NB4 (cell line): ENCODE data around the gene CHST9.
"Not testable (repeated sequence)": the region's sequence is repeated elsewhere in the genome, so short reads cannot be mapped to it uniquely, and the experiment has no call there.

Experiments used
- POLR2A ChIP-seq: IDR thresholded peaks from 2 replicates; pipeline ENCODE4 v1.6.1; 2011; ENCODE audit warnings: mild to moderate bottlenecking; ENCODE audit not compliant: insufficient read length; ENCODE audit errors: extremely low read depth
- TF ChIP-seq, protein P1 (sequence below): IDR thresholded peaks from one replicate; pipeline ENCODE4 v1.5.1; 2012; ENCODE audit warnings: low read depth, low read length

DNA sequence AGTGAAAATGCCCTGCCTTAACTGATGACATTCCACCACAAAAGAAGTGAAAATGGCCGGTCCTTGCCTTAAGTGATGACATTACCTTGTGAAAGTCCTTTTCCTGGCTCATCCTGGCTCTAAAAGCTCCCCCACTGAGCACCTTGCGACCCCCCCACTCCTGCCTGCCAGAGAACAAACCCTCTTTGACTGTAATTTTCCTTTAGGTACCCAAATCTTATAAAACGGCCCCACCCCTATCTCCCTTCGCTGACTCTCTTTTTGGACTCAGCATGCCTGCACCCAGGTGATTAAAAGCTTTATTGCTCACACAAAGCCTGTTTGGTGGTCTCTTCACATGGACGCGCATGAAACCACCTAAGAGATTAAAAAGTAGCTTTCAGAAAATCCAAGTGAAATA is 47.2 kb upstream of the CHST9 start:
- TF ChIP-seq, protein P1, sequence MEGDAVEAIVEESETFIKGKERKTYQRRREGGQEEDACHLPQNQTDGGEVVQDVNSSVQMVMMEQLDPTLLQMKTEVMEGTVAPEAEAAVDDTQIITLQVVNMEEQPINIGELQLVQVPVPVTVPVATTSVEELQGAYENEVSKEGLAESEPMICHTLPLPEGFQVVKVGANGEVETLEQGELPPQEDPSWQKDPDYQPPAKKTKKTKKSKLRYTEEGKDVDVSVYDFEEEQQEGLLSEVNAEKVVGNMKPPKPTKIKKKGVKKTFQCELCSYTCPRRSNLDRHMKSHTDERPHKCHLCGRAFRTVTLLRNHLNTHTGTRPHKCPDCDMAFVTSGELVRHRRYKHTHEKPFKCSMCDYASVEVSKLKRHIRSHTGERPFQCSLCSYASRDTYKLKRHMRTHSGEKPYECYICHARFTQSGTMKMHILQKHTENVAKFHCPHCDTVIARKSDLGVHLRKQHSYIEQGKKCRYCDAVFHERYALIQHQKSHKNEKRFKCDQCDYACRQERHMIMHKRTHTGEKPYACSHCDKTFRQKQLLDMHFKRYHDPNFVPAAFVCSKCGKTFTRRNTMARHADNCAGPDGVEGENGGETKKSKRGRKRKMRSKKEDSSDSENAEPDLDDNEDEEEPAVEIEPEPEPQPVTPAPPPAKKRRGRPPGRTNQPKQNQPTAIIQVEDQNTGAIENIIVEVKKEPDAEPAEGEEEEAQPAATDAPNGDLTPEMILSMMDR: not testable (repeated sequence)
- TF ChIP-seq POLR2A: not testable (repeated sequence)
